Uterus (tissue), 4 donors: Measurements from ENCODE around the gene ADORA2A. TPM values are rescaled to one million over a fixed set of nuclear protein-coding genes. Genes with fewer than 3 reads are reported as not detected.

Experiments used
- DNase-seq, 2 donors: peaks; one replicate each; pipeline ENCODE4 v3.0.0-alpha.2; 2019 to 2020
- H3K27ac ChIP-seq, 2 donors: fragments of 200-600 bp; sonication (generic); 1 replicate in 1 of 2; 2 replicates in 1 of 2; pipeline ENCODE4 v1.5.1; 2016 to 2018
- H3K27me3 ChIP-seq, 2 donors: fragments of 200-600 bp; sonication (generic); one replicate each; pipeline ENCODE4 v1.5.1; 2018 to 2019; ENCODE audit warnings: control low read depth in 1 of 2
- H3K36me3 ChIP-seq, 2 donors: fragments of 200-600 bp; sonication (generic); one replicate each; pipeline ENCODE4 v1.5.1; 2019; ENCODE audit warnings: control low read depth in 1 of 2
- H3K4me1 ChIP-seq, 2 donors: fragments of 200-600 bp; sonication (generic); one replicate each; pipeline ENCODE4 v1.5.1; 2018 to 2019; ENCODE audit warnings: control low read depth in 1 of 2
- H3K4me3 ChIP-seq, 2 donors: fragments of 200-600 bp; sonication (generic); 1 replicate in 1 of 2; 2 replicates in 1 of 2; pipeline ENCODE4 v1.5.1; 2018 to 2019; ENCODE audit warnings: mild to moderate bottlenecking in 1 of 2
- H3K9me3 ChIP-seq, 2 donors: fragments of 200-600 bp; sonication (generic); one replicate each; pipeline ENCODE4 v1.5.1; 2019; ENCODE audit warnings: control low read depth in 1 of 2
- POLR2A ChIP-seq, 2 donors: fragments of 450-650 bp; IDR thresholded peaks; one replicate each; pipeline ENCODE4 v1.6.1; 2016; ENCODE audit warnings: antibody characterized with exemption in 2 of 2, mild to moderate bottlenecking in 1 of 2, moderate library complexity in 1 of 2
- intact Hi-C: fragments of 100-400 bp; cut with DNase I; formaldehyde crosslinking; loops from one replicate; pipeline ENCODE4 v1.15.1; 2023; ENCODE audit warnings: low total_unique reads
- total RNA-seq, 4 donors: library from RNA; depleted of rRNA in 3 of 4; stranded (reverse); fragments of >200 nt in 3 of 4; gene quantifications; one replicate each; pipeline versions ENCODE4 v1.1.0 to v1.2.4, GENCODE V29; 2014 to 2023
- TF ChIP-seq, protein P1 (sequence below), 4 experiments: fragments of 200-600 bp in 2 of 4; fragments of 450-650 bp in 2 of 4; sonication (generic) in 2 of 4; IDR thresholded peaks; one replicate each; pipeline ENCODE4 v1.5.1; 2016 to 2019; ENCODE audit warnings: antibody characterized with exemption in 4 of 4, mild to moderate bottlenecking in 2 of 4, moderate library complexity in 1 of 4
- donor health status: DM: yes; HTN: yes; CAD: no.

ADORA2A gene
- total RNA-seq, 4 donors from 2014 or later: 3.3 to 9.9 (median 8.9) TPM; not detected in 1

DNA sequence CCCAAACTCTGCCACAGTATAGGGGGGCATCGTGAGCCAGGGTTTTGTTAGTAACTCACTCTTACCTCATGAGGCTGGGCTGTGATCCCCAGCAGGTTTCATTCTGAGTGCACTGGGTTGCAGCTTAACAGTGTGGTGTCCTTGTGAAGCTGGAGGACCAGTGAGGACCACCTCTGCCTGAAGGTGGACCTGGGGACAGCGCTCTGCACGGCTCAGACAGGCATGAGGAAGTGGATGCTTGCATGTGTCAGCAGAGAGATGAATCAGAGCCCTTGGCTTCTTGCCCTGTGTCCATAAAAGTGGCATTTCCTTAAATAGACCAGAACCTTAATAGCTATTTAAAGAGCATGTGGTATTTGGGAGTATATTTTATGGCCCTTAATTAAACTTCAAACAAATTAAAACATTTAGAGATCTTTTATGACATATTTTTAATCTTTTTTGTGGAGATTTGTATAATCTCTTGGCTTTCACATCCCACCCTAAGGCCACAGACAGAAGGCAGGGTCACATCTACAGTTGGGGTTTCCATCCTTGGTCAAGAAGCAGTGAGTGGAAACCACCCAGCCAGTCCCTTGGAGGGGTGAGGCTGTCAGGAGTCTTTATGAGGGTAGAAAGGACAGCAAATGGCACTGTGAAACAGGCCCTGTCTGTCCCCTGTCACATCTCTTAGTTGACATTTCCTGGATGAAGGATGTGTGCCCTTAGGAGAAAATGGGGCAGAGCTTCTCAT lies 24.8 kb upstream of the ADORA2A start:
- TF ChIP-seq, protein P1, sequence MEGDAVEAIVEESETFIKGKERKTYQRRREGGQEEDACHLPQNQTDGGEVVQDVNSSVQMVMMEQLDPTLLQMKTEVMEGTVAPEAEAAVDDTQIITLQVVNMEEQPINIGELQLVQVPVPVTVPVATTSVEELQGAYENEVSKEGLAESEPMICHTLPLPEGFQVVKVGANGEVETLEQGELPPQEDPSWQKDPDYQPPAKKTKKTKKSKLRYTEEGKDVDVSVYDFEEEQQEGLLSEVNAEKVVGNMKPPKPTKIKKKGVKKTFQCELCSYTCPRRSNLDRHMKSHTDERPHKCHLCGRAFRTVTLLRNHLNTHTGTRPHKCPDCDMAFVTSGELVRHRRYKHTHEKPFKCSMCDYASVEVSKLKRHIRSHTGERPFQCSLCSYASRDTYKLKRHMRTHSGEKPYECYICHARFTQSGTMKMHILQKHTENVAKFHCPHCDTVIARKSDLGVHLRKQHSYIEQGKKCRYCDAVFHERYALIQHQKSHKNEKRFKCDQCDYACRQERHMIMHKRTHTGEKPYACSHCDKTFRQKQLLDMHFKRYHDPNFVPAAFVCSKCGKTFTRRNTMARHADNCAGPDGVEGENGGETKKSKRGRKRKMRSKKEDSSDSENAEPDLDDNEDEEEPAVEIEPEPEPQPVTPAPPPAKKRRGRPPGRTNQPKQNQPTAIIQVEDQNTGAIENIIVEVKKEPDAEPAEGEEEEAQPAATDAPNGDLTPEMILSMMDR (IDR thresholded peaks at IDR 0.05): no peak
- TF ChIP-seq POLR2A (IDR thresholded peaks at IDR 0.05): no peak
- H3K36me3 ChIP-seq: no peaks in the 10 kb centered on the region
- DNase-seq: peak; percentile 70 to 88
- no peak overlapping the region for H3K4me3 ChIP-seq
- intact Hi-C loops: no loop called here
- peaks cover 4 to 15% of the 10 kb centered on the region in 2 donors for H3K4me1 ChIP-seq
- no peaks in the 10 kb centered on the region for H3K9me3 ChIP-seq
- peak overlapping the region; percentile 43 to 63 for H3K27ac ChIP-seq
- H3K27me3 ChIP-seq: no peaks in the 10 kb centered on the region

DNA sequence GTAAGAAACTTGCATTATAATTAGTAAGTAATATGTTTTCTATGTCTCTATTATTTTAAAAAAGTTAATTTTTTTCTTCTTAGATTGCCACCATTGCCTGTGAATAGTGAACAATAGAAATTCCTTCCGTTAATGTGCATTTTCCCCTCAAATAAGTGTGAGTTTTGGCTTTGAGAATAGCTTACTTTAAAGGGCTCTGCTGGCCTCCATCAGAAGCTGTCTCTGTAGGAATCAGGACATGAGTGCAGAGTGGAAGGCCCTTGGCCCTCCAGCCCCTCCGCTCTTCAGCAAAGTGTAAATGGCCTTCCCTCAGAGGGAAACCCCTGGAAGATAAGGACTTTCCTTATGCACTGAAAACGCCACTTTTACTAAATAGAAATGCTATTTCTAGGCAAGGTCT lies 24.1 kb upstream of the ADORA2A start:
- intact Hi-C loops: no loop called here
- DNase-seq: no peak
- H3K36me3 ChIP-seq: no peaks in the 10 kb centered on the region
- H3K27me3 ChIP-seq: no peaks in the 10 kb centered on the region
- H3K4me3 ChIP-seq: no peak overlapping the region
- peaks cover 4 to 15% of the 10 kb centered on the region in 2 donors for H3K4me1 ChIP-seq
- peak overlapping the region in 1 of 2 donors; percentile 63 for H3K27ac ChIP-seq
- TF ChIP-seq, protein P1 (IDR thresholded peaks at IDR 0.05): no peak
- TF ChIP-seq POLR2A (IDR thresholded peaks at IDR 0.05): no peak
- no peaks in the 10 kb centered on the region for H3K9me3 ChIP-seq

DNA sequence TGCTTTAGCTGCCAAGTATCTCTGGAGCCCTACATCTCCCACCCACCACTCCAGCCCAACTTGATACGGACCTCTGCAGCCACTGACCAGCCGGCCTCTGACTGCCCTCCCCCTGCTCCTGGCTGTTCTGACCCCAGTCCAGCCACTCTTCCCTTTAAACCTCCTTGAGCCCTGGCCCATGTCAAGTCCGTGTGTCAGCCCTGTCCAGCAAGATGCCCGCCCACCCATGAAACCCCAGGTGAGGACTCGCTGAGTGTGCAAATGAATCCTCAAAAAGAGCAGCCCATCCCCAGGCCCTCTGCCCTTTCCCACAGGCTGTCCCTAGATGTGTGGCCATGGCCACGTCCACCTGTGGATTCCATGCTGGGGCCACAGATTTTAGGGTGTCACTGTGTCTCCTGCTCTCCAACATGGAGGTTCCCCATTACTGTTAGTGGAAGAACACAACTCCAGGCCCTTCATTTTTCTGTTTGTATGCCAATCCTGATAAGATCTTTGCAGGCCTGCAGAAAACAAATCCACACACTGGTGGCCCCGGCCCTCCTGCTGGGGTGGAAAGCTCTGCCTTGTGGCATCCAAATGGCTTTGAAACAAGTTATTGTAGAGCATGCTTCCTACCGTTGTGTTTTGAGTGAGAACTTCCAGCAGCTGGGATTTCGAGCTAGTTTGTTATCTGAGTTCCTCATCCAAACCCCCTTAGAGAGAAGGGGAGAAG lies 22.7 kb upstream of the ADORA2A start:
- intact Hi-C loops: no loop called here
- DNase-seq: no peak
- H3K27ac ChIP-seq: no peak overlapping the region
- H3K9me3 ChIP-seq: no peaks in the 10 kb centered on the region
- peaks cover 4 to 15% of the 10 kb centered on the region in 2 donors for H3K4me1 ChIP-seq
- no peaks in the 10 kb centered on the region for H3K27me3 ChIP-seq
- no peaks in the 10 kb centered on the region for H3K36me3 ChIP-seq
- no peak overlapping the region for H3K4me3 ChIP-seq
- no peak for TF ChIP-seq POLR2A (IDR thresholded peaks at IDR 0.05)
- TF ChIP-seq, protein P1 (IDR thresholded peaks at IDR 0.05): no peak

DNA sequence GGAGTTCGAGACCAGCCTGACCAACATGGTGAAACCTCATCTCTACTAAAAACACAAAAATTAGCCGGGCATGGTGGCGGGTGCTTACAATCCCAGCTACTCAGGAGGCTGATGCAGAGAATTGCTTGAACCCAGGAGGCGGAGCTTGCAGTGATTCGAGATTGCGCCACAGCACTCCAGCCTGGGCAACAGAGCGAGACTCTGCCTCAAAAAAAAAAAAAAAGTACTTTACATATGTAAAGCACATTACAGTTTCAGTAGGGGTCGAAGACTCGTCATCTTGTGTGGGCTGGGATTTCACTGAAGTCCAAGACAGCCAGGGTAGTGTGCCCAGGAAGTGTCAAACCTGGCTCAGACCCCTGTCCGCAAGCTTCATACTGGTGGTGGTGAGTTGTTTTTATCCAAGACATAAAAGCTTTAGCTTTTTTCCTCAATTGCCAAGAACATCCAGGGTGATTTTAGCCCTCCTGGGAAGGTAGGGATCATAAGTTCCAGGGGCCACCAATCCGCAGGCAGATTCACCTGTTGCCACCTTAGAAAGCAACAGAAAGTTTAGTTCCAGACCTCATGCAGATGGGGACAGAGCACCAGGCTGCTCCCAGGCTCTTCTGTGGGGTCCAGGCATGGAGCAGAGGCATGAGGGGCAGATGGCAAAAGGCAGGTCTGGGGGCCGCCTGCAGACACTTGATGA lies 21.6 kb upstream of the ADORA2A start:
- Histone ChIP-seq H3K27ac (no peak overlapping the region), H3K4me1 (peaks cover 4 to 15% of the 10 kb centered on the region in 2 donors), H3K36me3 (no peaks in the 10 kb centered on the region), H3K9me3 (no peaks in the 10 kb centered on the region), H3K4me3 (no peak overlapping the region), H3K27me3 (no peaks in the 10 kb centered on the region)
- TF ChIP-seq POLR2A (IDR thresholded peaks at IDR 0.05): no peak
- TF ChIP-seq, protein P1 (IDR thresholded peaks at IDR 0.05): no peak
- no peak for DNase-seq
- intact Hi-C loops: no loop called here
